WERI-Rb-1 (cell line): Measurements from ENCODE around the gene KDELR1.

Experiments used
- DNase-seq: peaks from one replicate; pipeline ENCODE4 v3.0.0-alpha.2; 2020
- H3K27ac ChIP-seq: fragments of 250-450 bp; sonication (Bioruptor Pico); 2 replicates; pipeline ENCODE4 v1.5.1; 2020; ENCODE audit warnings: mild to moderate bottlenecking, moderate library complexity
- H3K27me3 ChIP-seq: fragments of 250-450 bp; sonication (Bioruptor Pico); 2 replicates; pipeline ENCODE4 v1.5.1; 2021; ENCODE audit warnings: mild to moderate bottlenecking, low read depth, moderate library complexity; ENCODE audit not compliant: insufficient read depth, severe bottlenecking
- H3K36me3 ChIP-seq: fragments of 250-450 bp; sonication (Bioruptor Pico); 2 replicates; pipeline ENCODE4 v1.5.1; 2020; ENCODE audit warnings: mild to moderate bottlenecking, moderate library complexity
- H3K4me3 ChIP-seq: 2 replicates; pipeline ENCODE4 v1.5.1; 2011; ENCODE audit warnings: low read depth, mild to moderate bottlenecking, control low read depth, low read length
- H3K9me3 ChIP-seq: fragments of 250-450 bp; sonication (Bioruptor Pico); 2 replicates; pipeline ENCODE4 v1.5.1; 2021; ENCODE audit warnings: mild to moderate bottlenecking, moderate library complexity; ENCODE audit not compliant: severe bottlenecking
- CTCF ChIP-seq: IDR thresholded peaks from 2 replicates; pipeline ENCODE4 v1.5.1; 2011; ENCODE audit warnings: low read depth, mild to moderate bottlenecking, control low read depth, inconsistent platforms, low read length

Gene KDELR1

GRCh38 chr19:48342841-48343540 lies 48.4 kb downstream of the KDELR1 start:
- Histone ChIP-seq H3K36me3 (no peaks in the 10 kb centered on the region), H3K27ac (no peak overlapping the region), H3K27me3 (no peaks in the 10 kb centered on the region), H3K9me3 (no peaks in the 10 kb centered on the region), H3K4me3 (no peak overlapping the region)
- DNase-seq = no peak
- TF ChIP-seq CTCF = no peak

- H3K9me3 ChIP-seq = no peaks in the 10 kb centered on the region
- H3K27me3 ChIP-seq = no peaks in the 10 kb centered on the region
- no peak overlapping the region for H3K4me3 ChIP-seq
- no peak overlapping the region for H3K27ac ChIP-seq
- no peak for TF ChIP-seq CTCF
- H3K36me3 ChIP-seq = no peaks in the 10 kb centered on the region
- DNase-seq = no peak
Observed at GRCh38 chr19:48342414-48342738, 49.0 kb downstream of the KDELR1 start.

GRCh38 chr19:48341515-48342413 lies 49.6 kb downstream of the KDELR1 start:
- TF ChIP-seq CTCF = no peak
- no peaks in the 10 kb centered on the region for H3K27me3 ChIP-seq
- no peaks in the 10 kb centered on the region for H3K9me3 ChIP-seq

GRCh38 chr19:48340995-48341394 lies 50.4 kb downstream of the KDELR1 start:
- Histone ChIP-seq H3K9me3 (no peaks in the 10 kb centered on the region), H3K36me3 (no peaks in the 10 kb centered on the region), H3K27me3 (no peaks in the 10 kb centered on the region), H3K27ac (no peak overlapping the region), H3K4me3 (no peak overlapping the region)
- no peak for DNase-seq
- TF ChIP-seq CTCF = no peak

More at GRCh38 chr19:48341515-48342413, 49.6 kb downstream of the KDELR1 start:
- H3K36me3 ChIP-seq = no peaks in the 10 kb centered on the region
- H3K27ac ChIP-seq = no peak overlapping the region
- no peak for DNase-seq
- no peak overlapping the region for H3K4me3 ChIP-seq

GRCh38 chr19:48338802-48339503 lies 52.4 kb downstream of the KDELR1 start:
- Histone ChIP-seq H3K36me3 (no peaks in the 10 kb centered on the region), H3K9me3 (no peaks in the 10 kb centered on the region), H3K27ac (no peak overlapping the region), H3K4me3 (no peak overlapping the region), H3K27me3 (no peaks in the 10 kb centered on the region)
- peak; percentile 48; the same call in 1 of the 2 replicates for TF ChIP-seq CTCF
- DNase-seq = peak; percentile 56
